BJ (cell line): ENCODE measurements around the gene COP1. TPM values are rescaled to one million over a fixed set of nuclear protein-coding genes. Genes with fewer than 3 reads are reported as not detected.

Experiments used
- CTCF ChIA-PET: fragments of 350-600 bp; formaldehyde crosslinking; extraction: SDS; loops from one replicate; lab custom pipeline; 2021; ENCODE audit warnings: antibody characterized with exemption, inconsistent platforms; lab: Yijun Ruan, JAX
- POLR2A ChIA-PET: fragments of 300-600 bp; sonication (Branson Sonifier 250); formaldehyde crosslinking; extraction: SDS; loops from one replicate; lab custom pipeline; 2021; ENCODE audit warnings: antibody characterized with exemption; lab: Charles Lee
- DNase-seq: peaks from one replicate; pipeline ENCODE4 v3.0.0-alpha.2; 2011; ENCODE audit warnings: low read depth
- H3K27me3 ChIP-seq: 2 replicates; pipeline ENCODE4 v1.6.0; 2011; ENCODE audit warnings: low read length; ENCODE audit not compliant: control insufficient read depth, insufficient read depth
- H3K36me3 ChIP-seq: 2 replicates; pipeline ENCODE4 v1.5.1; 2011; ENCODE audit warnings: low read length; ENCODE audit not compliant: control insufficient read depth, insufficient read depth
- H3K4me3 ChIP-seq: 2 replicates; pipeline ENCODE4 v1.5.1; 2011; ENCODE audit warnings: low read depth, mild to moderate bottlenecking, control low read depth, low read length
- CTCF ChIP-seq: IDR thresholded peaks from 2 replicates; pipeline ENCODE4 v1.5.1; 2011; ENCODE audit warnings: low read depth, mild to moderate bottlenecking, control low read depth, inconsistent platforms, low read length, moderate library complexity; ENCODE audit not compliant: insufficient read depth
- polyA plus RNA-seq: library from polyadenylated mRNA; depleted of rRNA; stranded (reverse); fragments of >200 nt; gene quantifications from 2 replicates; pipeline ENCODE4 v1.2.3, GENCODE V29; 2011

COP1 gene
- polyA plus RNA-seq, 1 experiment: 14.8 TPM

- CTCF ChIA-PET: no interaction called here
- POLR2A ChIA-PET: no interaction called here
- H3K4me3 ChIP-seq: no peak overlapping the region
- H3K36me3 ChIP-seq: peaks cover 1% of the 10 kb centered on the region; the same call in 1 of the 2 replicates
- H3K27me3 ChIP-seq: no peaks in the 10 kb centered on the region
- no peak for TF ChIP-seq CTCF
- DNase-seq: no peak
Measured at GRCh38 chr1:176177764-176178163, 29.3 kb downstream of the COP1 start.

DNA sequence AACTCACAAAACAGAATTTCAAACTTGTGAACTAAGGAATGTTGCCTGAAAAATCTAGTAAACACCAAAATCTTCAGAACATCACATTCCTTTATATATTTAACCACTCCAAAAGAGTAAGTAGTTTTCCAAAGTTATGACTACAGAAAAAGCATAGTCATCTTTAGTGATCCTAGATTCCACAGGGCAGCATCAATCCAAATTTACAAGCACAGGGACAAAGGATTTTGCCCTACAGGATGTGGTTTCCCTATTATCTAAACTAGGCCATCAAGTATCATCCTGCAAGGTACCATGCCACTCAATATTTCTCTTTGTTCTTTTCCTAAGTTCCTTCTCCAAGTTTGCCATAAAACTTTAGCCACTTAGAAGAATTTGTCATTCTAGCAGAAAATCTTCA, 33.0 kb downstream of the COP1 start:
- H3K27me3 ChIP-seq: no peaks in the 10 kb centered on the region
- ChIA-PET CTCF (no interaction called here), POLR2A (no interaction called here)
- H3K36me3 ChIP-seq: 0 out of 2 replicates have a peak, but pooled peaks cover 1% of the 10 kb centered on the region
- TF ChIP-seq CTCF: no peak
- peak; percentile 16 for DNase-seq
- no peak overlapping the region for H3K4me3 ChIP-seq

DNA sequence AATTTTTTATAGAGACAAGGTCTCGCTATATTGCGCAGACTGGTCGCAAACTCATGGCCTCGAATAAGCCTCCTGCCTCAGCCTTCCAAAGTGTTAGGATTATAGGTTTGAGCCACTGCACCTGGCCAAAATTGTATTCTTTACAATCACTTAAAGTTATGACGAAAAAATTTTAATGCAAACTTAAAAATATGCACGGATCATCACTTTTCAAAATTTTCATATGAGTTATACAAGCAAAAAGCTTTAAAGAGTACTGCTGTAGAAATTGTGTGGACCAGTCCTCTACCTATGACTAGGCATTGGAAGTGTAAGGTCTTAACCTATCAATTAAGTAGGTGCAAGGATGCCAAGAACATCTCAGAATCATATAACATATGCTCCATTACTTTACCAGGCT, 34.9 kb downstream of the COP1 start:
- ChIA-PET POLR2A (no interaction called here), CTCF (no interaction called here)
- no peaks in the 10 kb centered on the region for H3K27me3 ChIP-seq
- DNase-seq: no peak
- TF ChIP-seq CTCF: no peak
- H3K36me3 ChIP-seq: 0 out of 2 replicates have a peak, but pooled peaks cover 1% of the 10 kb centered on the region
- H3K4me3 ChIP-seq: no peak overlapping the region

GRCh38 chr1:176167210-176167609, 39.9 kb downstream of the COP1 start:
- no peak for TF ChIP-seq CTCF
- no peak for DNase-seq
- CTCF ChIA-PET: interaction anchor here (1.4 kb wide), 1 partner anchor 22 kb away, joined by 3 read pairs; no protein-coding TSS in a partner anchor
- H3K27me3 ChIP-seq: no peaks in the 10 kb centered on the region
- peaks cover 1% of the 10 kb centered on the region; the same call in 1 of the 2 replicates for H3K36me3 ChIP-seq
- H3K4me3 ChIP-seq: no peak overlapping the region
- POLR2A ChIA-PET: no interaction called here

DNA sequence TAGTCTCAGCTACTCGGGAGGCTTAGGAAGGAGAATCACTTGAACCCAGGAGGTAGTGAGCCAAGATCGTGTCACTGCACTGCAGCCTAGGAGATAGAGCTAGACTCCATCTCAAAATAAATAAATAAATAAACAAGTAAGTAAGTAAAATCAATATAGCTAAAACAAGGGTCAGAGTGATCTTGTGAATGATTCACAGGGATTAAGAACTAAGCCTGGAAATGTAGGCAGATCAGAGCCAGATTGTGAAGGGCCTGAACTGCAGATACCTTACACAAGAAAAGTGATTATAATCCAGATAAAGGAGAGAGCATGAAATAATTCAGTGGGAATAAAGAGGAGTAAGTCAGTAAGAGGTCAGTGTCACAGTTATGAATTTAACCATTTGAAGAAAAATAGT, 41.5 kb downstream of the COP1 start:
- no peaks in the 10 kb centered on the region for H3K27me3 ChIP-seq
- DNase-seq: no peak
- H3K4me3 ChIP-seq: no peak overlapping the region
- POLR2A ChIA-PET: no interaction called here
- TF ChIP-seq CTCF: no peak
- CTCF ChIA-PET: interaction anchor here (0.7 kb wide), 1 partner anchor 50 kb away, joined by 3 read pairs; no protein-coding TSS in a partner anchor
- peaks cover 1% of the 10 kb centered on the region for H3K36me3 ChIP-seq
